ENCODE results near the gene KIAA1958.

The KIAA1958 gene

DNA sequence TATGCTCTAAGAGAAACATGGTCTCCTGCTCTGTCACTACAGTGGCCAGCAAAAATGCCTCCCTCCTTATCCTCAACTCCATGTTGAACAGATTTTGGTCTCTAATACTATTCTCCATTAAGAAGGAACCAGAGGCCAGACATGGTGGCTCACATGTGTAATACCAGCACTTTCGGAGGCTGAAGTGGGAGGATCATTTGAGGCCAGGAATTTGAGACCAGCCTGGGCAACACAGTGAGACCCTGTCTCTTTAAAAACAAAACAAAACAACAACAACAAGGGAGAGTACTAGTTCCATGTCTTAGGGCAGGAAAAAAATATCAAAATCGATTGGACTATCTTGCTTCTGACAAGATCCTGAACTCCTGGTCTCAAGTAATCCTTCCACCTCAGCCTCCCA is 216.7 kb downstream of the KIAA1958 start:
- no peak for DNase-seq (ENCODE audit: low spot score)
- no peak overlapping the region for H3K27ac ChIP-seq
- POLR2A ChIA-PET (ENCODE audit: low non-redundant PET) = no interaction called here
- CTCF ChIA-PET = no interaction called here
- TF ChIP-seq, protein P1, sequence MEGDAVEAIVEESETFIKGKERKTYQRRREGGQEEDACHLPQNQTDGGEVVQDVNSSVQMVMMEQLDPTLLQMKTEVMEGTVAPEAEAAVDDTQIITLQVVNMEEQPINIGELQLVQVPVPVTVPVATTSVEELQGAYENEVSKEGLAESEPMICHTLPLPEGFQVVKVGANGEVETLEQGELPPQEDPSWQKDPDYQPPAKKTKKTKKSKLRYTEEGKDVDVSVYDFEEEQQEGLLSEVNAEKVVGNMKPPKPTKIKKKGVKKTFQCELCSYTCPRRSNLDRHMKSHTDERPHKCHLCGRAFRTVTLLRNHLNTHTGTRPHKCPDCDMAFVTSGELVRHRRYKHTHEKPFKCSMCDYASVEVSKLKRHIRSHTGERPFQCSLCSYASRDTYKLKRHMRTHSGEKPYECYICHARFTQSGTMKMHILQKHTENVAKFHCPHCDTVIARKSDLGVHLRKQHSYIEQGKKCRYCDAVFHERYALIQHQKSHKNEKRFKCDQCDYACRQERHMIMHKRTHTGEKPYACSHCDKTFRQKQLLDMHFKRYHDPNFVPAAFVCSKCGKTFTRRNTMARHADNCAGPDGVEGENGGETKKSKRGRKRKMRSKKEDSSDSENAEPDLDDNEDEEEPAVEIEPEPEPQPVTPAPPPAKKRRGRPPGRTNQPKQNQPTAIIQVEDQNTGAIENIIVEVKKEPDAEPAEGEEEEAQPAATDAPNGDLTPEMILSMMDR (conservative IDR thresholded peaks at IDR 0.05; ENCODE audit: low read depth) = no peak

GRCh38 chr9:112705768-112706427 is 219.3 kb downstream of the KIAA1958 start:
- DNase-seq (ENCODE audit: low spot score) = no peak
- TF ChIP-seq, protein P1 (conservative IDR thresholded peaks at IDR 0.05; ENCODE audit: low read depth) = no peak
- no peak overlapping the region for H3K27ac ChIP-seq
- CTCF ChIA-PET = interaction anchor here (0.5 to 0.6 kb wide), 2 partner anchors 274 to 1688 kb away, joined by 3 read pairs; no protein-coding TSS in a partner anchor
- POLR2A ChIA-PET (ENCODE audit: low non-redundant PET) = no interaction called here

- TF ChIP-seq, protein P1 (conservative IDR thresholded peaks at IDR 0.05; ENCODE audit: low read depth) = peak; percentile 53
- POLR2A ChIA-PET (ENCODE audit: low non-redundant PET) = no interaction called here
- CTCF ChIA-PET = interaction anchor here (0.6 to 1.0 kb wide), 3 partner anchors 41 to 222 kb away, joined by 3 read pairs; no protein-coding TSS in a partner anchor
- no peak overlapping the region for H3K27ac ChIP-seq
- peak; percentile 38 for DNase-seq (ENCODE audit: low spot score)
Observed at GRCh38 chr9:112711050-112711689, 224.5 kb downstream of the KIAA1958 start.

DNA sequence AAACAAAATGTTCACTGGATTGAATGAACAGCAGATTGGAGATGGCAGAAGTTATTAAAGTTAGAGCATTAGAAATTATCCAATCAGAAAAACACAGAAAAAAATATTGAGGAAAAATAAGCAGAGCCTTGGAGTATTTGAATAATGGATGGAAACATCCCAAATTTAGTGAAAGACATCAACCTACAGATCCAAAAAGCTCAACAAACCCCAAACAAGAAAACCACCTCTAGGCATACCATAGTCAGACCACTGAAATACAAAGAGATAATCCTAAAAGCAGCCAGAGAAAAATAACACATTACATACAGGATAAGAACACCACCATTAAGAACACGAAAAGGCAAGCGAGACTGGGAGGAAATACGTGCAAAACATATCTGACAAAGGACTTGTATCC is 226.1 kb downstream of the KIAA1958 start:
- ChIA-PET POLR2A (ENCODE audit: low non-redundant PET) (no interaction called here), CTCF (interaction anchor here (1.0 kb wide), 1 partner anchor 40 kb away, joined by 3 read pairs; no protein-coding TSS in a partner anchor)
- TF ChIP-seq, protein P1 (conservative IDR thresholded peaks at IDR 0.05; ENCODE audit: low read depth) = no peak
- no peak overlapping the region for H3K27ac ChIP-seq
- DNase-seq (ENCODE audit: low spot score) = no peak

- ChIA-PET CTCF (interaction anchor here (0.6 to 1.8 kb wide), 4 partner anchors 40 to 275 kb away, joined by 3 to 6 read pairs (median 4); no protein-coding TSS in a partner anchor), POLR2A (ENCODE audit: low non-redundant PET) (interaction anchor here (1.4 to 1.7 kb wide), 2 partner anchors 32 to 232 kb away, joined by 6 to 7 read pairs; partner anchors contain the start of genes KIAA1958 and SNX30)
- DNase-seq (ENCODE audit: low spot score) = peak; percentile 99
- TF ChIP-seq, protein P1 (conservative IDR thresholded peaks at IDR 0.05; ENCODE audit: low read depth) = peak; percentile 52
- peak within 1 kb of the TSS; percentile 90 for H3K27ac ChIP-seq
Observed at GRCh38 chr9:112717661-112718331, 231.2 kb downstream of the KIAA1958 start, which contains the start of gene INIP. TSS of gene INIP (minus strand) at chr9:112718117. CDS start at chr9:112716485, 1,632 bp downstream.
